Fibroblast of lung (primary cell): ENCODE results near the gene SETD9. TPM values are rescaled to one million over a fixed set of nuclear protein-coding genes. Genes with fewer than 3 reads are reported as not detected.

Experiments
- DNase-seq, 2 donors: peaks; one replicate each; pipeline versions ENCODE4 v3.0.0 to v3.0.0-alpha.2; 2010; ENCODE audit warnings: low read depth in 2 of 2
- H2AFZ ChIP-seq: 2 replicates; pipeline ENCODE4 v1.5.1; 2012; ENCODE audit warnings: low read length, control low read depth, inconsistent platforms
- H3K27ac ChIP-seq: 2 replicates; pipeline ENCODE4 v1.5.1; 2011; ENCODE audit warnings: low read length, control low read depth; ENCODE audit not compliant: insufficient read depth
- H3K27me3 ChIP-seq: 2 replicates; pipeline ENCODE4 v1.5.1; 2011; ENCODE audit warnings: mild to moderate bottlenecking, low read length; ENCODE audit not compliant: control insufficient read depth, insufficient read depth
- H3K36me3 ChIP-seq: 2 replicates; pipeline ENCODE4 v1.5.1; 2011; ENCODE audit warnings: low read length; ENCODE audit not compliant: control insufficient read depth, insufficient read depth
- H3K4me1 ChIP-seq: 2 replicates; pipeline ENCODE4 v1.5.1; 2011; ENCODE audit warnings: low read length; ENCODE audit not compliant: control insufficient read depth, insufficient read depth; ENCODE audit errors: extremely low read depth
- H3K4me2 ChIP-seq: 2 replicates; pipeline ENCODE4 v1.5.1; 2011; ENCODE audit warnings: low read length, control low read depth; ENCODE audit not compliant: insufficient read depth; ENCODE audit errors: extremely low read depth
- H3K4me3 ChIP-seq, 4 experiments: fragments of 200-600 bp in 1 of 4; sonication (generic) in 1 of 4; replicated peaks in 1 of 4; 2 replicates each; pipeline ENCODE4 v1.5.1; 2011 to 2016; ENCODE audit warnings: low read length in 4 of 4, low read depth in 3 of 4, mild to moderate bottlenecking in 3 of 4, control low read depth in 2 of 4, inconsistent platforms in 1 of 4, mixed read lengths in 1 of 4; ENCODE audit not compliant: insufficient read depth in 1 of 4; ENCODE audit errors: control extremely low read depth in 1 of 4
- H3K79me2 ChIP-seq: 2 replicates; pipeline ENCODE4 v1.5.1; 2012; ENCODE audit warnings: mild to moderate bottlenecking, low read length, inconsistent platforms; ENCODE audit not compliant: control insufficient read depth, insufficient read depth
- H3K9ac ChIP-seq: 2 replicates; pipeline ENCODE4 v1.5.1; 2011; ENCODE audit warnings: mild to moderate bottlenecking, low read length, control low read depth; ENCODE audit not compliant: insufficient read depth
- H3K9me3 ChIP-seq: 2 replicates; pipeline ENCODE4 v1.5.1; 2012; ENCODE audit warnings: low read depth, low read length; ENCODE audit not compliant: control insufficient read depth, insufficient read depth
- H4K20me1 ChIP-seq: 2 replicates; pipeline ENCODE4 v1.5.1; 2011; ENCODE audit warnings: low read length; ENCODE audit not compliant: control insufficient read depth, insufficient read depth; ENCODE audit errors: extremely low read depth
- EZH2 ChIP-seq: IDR thresholded peaks from 2 replicates; pipeline ENCODE4 v1.5.1; 2012; ENCODE audit warnings: low read length, control low read depth, mild to moderate bottlenecking; ENCODE audit errors: missing control alignments
- polyA plus RNA-seq, 2 donors: library from polyadenylated mRNA; depleted of rRNA in 1 of 2; stranded (reverse) in 1 of 2; unstranded in 1 of 2; fragments of >200 nt; gene quantifications; 2 replicates each; pipeline ENCODE4 v1.2.1, GENCODE V29; 2011 to 2012; ENCODE audit warnings: missing spikeins in 1 of 2
- total RNA-seq: library from RNA; depleted of rRNA; stranded (reverse); fragments of >200 nt; gene quantifications from 2 replicates; pipeline ENCODE4 v1.2.1, GENCODE V29; 2014
- TF ChIP-seq, protein P1 (sequence below), 2 donors: IDR thresholded peaks in 1 of 2; conservative IDR thresholded peaks in 1 of 2; 1 replicate in 1 of 2; 2 replicates in 1 of 2; pipeline ENCODE4 v1.5.1; 2011 to 2012; ENCODE audit warnings: low read length in 2 of 2, control low read depth in 1 of 2, inconsistent platforms in 1 of 2, low read depth in 1 of 2, mild to moderate bottlenecking in 1 of 2

SETD9 gene
- total and polyA plus RNA-seq, 2 donors (not counting 1 experiment from before 2014, with no cell fraction given): 2.2 to 15.5 TPM

DNA sequence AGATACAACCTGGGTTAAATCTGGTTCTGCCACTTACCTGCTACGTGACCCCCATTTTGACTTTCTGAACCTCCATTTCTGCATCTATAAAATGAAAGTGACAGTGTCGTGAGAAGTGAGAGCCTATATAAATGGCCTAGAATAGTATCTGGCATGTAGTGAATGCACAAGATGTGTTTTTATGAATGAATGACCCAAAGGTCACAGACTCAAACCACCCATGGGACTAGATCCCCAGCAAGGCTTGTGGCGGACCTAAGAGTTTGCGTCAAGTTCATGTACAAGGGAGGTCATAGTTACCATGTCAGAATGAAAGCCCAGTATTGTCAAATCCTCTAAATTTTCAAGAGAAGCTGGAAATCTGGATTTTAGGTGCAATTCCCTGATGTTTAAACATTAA, 11.2 kb upstream of the SETD9 start:
- no peak overlapping the region for H3K9ac ChIP-seq
- no peak for DNase-seq
- H3K4me3 ChIP-seq: no peak overlapping the region
- no peaks in the 10 kb centered on the region for H3K27me3 ChIP-seq
- TF ChIP-seq EZH2: no peak
- TF ChIP-seq, protein P1, sequence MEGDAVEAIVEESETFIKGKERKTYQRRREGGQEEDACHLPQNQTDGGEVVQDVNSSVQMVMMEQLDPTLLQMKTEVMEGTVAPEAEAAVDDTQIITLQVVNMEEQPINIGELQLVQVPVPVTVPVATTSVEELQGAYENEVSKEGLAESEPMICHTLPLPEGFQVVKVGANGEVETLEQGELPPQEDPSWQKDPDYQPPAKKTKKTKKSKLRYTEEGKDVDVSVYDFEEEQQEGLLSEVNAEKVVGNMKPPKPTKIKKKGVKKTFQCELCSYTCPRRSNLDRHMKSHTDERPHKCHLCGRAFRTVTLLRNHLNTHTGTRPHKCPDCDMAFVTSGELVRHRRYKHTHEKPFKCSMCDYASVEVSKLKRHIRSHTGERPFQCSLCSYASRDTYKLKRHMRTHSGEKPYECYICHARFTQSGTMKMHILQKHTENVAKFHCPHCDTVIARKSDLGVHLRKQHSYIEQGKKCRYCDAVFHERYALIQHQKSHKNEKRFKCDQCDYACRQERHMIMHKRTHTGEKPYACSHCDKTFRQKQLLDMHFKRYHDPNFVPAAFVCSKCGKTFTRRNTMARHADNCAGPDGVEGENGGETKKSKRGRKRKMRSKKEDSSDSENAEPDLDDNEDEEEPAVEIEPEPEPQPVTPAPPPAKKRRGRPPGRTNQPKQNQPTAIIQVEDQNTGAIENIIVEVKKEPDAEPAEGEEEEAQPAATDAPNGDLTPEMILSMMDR (conservative IDR thresholded peaks at IDR 0.05 in 1 of 2, IDR thresholded peaks at IDR 0.05 in 1 of 2; ENCODE audit: low read depth in 1 of 2, low read length in 2 of 2): no peak
- peaks cover 2% of the 10 kb centered on the region for H3K4me1 ChIP-seq
- no peak overlapping the region for H3K4me2 ChIP-seq
- peaks cover 3% of the 10 kb centered on the region for H3K36me3 ChIP-seq
- H3K27ac ChIP-seq: no peak overlapping the region
- no peak overlapping the region for H2AFZ ChIP-seq
- H3K79me2 ChIP-seq: no peaks in the 10 kb centered on the region
- no peaks in the 10 kb centered on the region for H4K20me1 ChIP-seq
- no peaks in the 10 kb centered on the region for H3K9me3 ChIP-seq

GRCh38 chr5:56900395-56900794, 9.0 kb upstream of the SETD9 start:
- Histone ChIP-seq H3K27me3 (no peaks in the 10 kb centered on the region), H3K4me2 (peak overlapping the region; percentile 63), H3K4me1 (peaks cover 2% of the 10 kb centered on the region), H3K4me3 (no peak overlapping the region), H3K36me3 (no peaks in the 10 kb centered on the region), H3K79me2 (no peaks in the 10 kb centered on the region), H4K20me1 (no peaks in the 10 kb centered on the region), H3K9me3 (no peaks in the 10 kb centered on the region), H2AFZ (no peak overlapping the region), H3K9ac (no peak overlapping the region), H3K27ac (no peak overlapping the region)
- no peak for TF ChIP-seq EZH2
- TF ChIP-seq, protein P1 (conservative IDR thresholded peaks at IDR 0.05 in 1 of 2, IDR thresholded peaks at IDR 0.05 in 1 of 2; ENCODE audit: low read depth in 1 of 2, low read length in 2 of 2): no peak
- DNase-seq: peak in 1 of 2 donors; percentile 38

DNA sequence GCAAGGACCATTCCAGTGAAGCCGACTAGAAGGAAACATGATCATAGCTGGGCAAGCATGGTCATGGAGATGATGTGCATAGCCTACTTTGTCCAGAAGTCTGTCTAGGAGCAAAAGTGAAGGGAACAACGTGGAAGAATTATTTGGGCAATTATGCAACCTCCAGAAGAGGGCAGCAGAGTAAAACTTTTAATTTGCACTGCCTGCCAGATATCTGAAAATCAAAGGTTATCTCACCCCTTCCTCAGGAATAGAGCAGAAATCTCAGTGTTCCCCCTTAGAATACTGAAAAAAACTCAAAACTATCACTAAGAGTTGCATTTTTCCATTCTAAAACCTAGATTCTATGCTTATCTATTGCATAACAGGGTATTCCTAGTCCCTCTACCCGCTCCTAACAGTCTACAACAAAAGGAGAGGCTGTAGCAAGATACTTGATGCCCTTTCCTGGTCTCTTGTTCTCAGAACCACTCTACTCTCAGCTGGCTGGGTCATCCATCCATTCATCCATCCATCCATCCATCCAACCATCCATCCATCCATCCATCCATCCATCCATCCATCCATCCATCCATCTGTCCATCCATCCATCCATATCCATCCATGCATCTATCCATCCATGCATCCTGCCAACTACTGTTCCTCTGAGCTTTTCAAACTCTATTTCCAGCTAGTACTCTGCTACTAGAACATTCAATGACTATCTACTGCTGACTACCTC, 8.4 kb upstream of the SETD9 start:
- Histone ChIP-seq H3K9me3 (no peaks in the 10 kb centered on the region), H2AFZ (no peak overlapping the region), H3K4me1 (peaks cover 2% of the 10 kb centered on the region), H3K27me3 (no peaks in the 10 kb centered on the region), H3K79me2 (no peaks in the 10 kb centered on the region), H3K4me3 (no peak overlapping the region), H4K20me1 (no peaks in the 10 kb centered on the region), H3K36me3 (no peaks in the 10 kb centered on the region), H3K4me2 (peak overlapping the region; percentile 63), H3K9ac (no peak overlapping the region), H3K27ac (no peak overlapping the region)
- TF ChIP-seq, protein P1 (conservative IDR thresholded peaks at IDR 0.05 in 1 of 2, IDR thresholded peaks at IDR 0.05 in 1 of 2; ENCODE audit: low read depth in 1 of 2, low read length in 2 of 2): peak; percentile 56 to 76
- TF ChIP-seq EZH2: no peak
- DNase-seq: peak; percentile 19 to 58
